A673 (cell line): Measurements from ENCODE around the gene ITPR2.
"Not testable (repeated sequence)": the region's sequence is repeated elsewhere in the genome, so short reads cannot be mapped to it uniquely, and the experiment has no call there.

Source experiments
- EZH2 ChIP-seq: fragments of 200-600 bp; sonication (generic); IDR thresholded peaks from 2 replicates; pipeline ENCODE4 v1.6.1; 2017; ENCODE audit warnings: borderline replicate concordance, low read depth, mild to moderate bottlenecking, mixed read lengths, antibody characterized with exemption, low read length; ENCODE audit not compliant: poor library complexity, severe bottlenecking
- TF ChIP-seq, protein P1 (sequence below): fragments of 300-800, 200-600 bp; sonication (generic); conservative IDR thresholded peaks from 2 replicates; pipeline ENCODE4 v1.5.1; 2017; ENCODE audit warnings: low read depth, mild to moderate bottlenecking, antibody characterized with exemption, low read length, moderate library complexity, mixed read lengths

DNA sequence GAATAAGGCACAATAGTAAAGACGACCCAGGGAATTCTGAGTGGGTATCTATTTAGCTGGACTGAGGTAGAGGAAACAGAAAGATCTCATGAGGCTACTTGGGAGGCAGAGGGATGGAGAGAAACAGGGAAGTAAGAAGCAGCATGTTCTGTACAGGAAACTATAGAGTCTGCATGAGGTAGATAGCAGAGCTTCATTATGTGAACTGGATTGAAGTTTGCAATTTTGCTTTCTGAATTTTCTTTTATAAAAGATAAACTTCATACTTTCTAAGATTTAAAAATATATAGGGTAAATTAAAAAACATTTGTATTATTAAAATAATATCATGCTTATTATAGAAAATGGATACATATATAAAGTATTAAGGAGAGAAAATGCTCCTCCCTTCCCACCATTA, 399.3 kb downstream of the ITPR2 start:
- TF ChIP-seq, protein P1, sequence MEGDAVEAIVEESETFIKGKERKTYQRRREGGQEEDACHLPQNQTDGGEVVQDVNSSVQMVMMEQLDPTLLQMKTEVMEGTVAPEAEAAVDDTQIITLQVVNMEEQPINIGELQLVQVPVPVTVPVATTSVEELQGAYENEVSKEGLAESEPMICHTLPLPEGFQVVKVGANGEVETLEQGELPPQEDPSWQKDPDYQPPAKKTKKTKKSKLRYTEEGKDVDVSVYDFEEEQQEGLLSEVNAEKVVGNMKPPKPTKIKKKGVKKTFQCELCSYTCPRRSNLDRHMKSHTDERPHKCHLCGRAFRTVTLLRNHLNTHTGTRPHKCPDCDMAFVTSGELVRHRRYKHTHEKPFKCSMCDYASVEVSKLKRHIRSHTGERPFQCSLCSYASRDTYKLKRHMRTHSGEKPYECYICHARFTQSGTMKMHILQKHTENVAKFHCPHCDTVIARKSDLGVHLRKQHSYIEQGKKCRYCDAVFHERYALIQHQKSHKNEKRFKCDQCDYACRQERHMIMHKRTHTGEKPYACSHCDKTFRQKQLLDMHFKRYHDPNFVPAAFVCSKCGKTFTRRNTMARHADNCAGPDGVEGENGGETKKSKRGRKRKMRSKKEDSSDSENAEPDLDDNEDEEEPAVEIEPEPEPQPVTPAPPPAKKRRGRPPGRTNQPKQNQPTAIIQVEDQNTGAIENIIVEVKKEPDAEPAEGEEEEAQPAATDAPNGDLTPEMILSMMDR: not testable (repeated sequence)
- TF ChIP-seq EZH2: not testable (repeated sequence)
